ENCODE measurements around the gene IFT80.

The IFT80 gene

GRCh38 chr3:160400702-160401150, 1.7 kb upstream of the IFT80 start:
- no peak for DNase-seq (ENCODE audit: low read depth in 2 of 2)

DNA sequence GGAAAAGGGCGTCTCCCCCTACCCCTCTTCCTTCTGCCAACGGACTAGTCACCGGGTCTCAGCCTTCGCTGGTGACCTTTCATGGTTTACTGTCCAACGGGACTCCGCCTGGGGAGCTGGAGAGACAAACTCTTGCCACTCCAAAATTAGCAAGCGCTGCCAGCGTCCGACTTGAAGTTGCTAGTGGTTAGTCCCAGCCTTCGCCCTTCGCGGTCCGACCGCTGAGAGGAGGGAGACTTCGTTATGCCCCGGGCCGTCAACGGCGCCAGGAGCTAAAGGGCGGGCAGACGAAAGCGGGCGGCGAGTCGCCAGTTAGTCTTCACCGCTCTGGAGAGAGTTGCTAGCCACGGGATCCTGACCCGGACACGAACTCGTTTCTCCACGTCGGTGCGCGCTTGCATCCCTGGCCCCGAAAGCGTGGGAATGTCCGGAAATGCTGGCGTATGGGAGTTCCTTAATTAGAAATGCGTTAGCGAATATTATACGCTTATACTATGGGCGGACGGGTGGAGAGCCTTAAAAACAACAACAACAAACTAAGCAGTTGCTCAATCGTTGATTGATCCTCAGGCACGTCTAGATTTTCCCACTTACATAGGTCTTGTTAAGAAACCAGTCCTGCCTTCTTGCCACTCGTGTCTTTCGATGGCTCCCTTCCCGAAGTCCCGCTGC, 1.1 kb upstream of the IFT80 start:
- DNase-seq (ENCODE audit: low read depth in 2 of 2) = peak in 1 of 2 donors; percentile 3

- DNase-seq (ENCODE audit: low read depth in 2 of 2) = no peak
Observed at GRCh38 chr3:160398820-160399124, 253 bp downstream of the IFT80 start.

DNA sequence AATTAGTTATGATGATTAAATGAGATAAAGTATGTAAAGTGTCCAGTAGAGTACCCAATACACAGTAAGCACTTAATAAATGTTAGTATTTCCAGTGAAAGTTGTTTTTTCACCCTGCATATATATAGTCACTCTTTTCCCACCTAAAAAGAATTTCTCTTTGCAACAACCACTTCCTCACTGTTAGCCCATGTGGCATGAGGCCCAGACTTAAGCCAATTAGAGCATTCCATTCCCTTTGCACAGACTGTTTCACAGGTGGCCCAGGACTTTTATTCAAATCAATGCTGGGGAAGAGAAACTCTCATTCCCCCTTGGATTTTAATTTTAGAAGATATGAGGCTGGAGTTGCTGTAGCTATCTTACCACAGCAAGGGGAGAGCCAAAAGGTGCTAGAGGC, 3.7 kb downstream of the IFT80 start:
- no peak for DNase-seq (ENCODE audit: low read depth in 2 of 2)

GRCh38 chr3:160394009-160394392, 5.0 kb downstream of the IFT80 start:
- no peak for DNase-seq (ENCODE audit: low read depth in 2 of 2)

GRCh38 chr3:160393346-160394008, 5.5 kb downstream of the IFT80 start:
- DNase-seq (ENCODE audit: low read depth in 2 of 2) = no peak

DNA sequence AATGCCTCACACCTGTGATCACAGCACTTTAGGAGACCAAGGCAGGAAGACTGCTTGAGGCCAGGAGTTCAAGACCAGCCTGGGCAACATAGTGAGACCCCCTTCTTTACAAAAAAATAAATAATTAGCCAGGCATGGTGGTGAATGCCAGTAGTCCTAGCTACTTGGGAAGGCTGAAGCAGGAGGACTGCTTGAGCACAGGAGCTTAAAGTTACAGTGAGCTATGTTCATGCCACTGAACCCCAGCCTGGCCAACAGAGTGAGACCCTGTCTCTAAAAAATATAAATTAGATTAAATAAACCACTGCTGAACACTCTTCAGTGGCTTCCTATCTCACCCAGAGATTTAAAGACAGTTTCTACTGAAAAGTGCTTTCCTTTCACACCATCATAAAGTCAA, 6.2 kb downstream of the IFT80 start:
- DNase-seq (ENCODE audit: low read depth in 2 of 2) = no peak

GRCh38 chr3:160390565-160391138, 8.4 kb downstream of the IFT80 start:
- DNase-seq (ENCODE audit: low read depth in 2 of 2) = no peak

DNA sequence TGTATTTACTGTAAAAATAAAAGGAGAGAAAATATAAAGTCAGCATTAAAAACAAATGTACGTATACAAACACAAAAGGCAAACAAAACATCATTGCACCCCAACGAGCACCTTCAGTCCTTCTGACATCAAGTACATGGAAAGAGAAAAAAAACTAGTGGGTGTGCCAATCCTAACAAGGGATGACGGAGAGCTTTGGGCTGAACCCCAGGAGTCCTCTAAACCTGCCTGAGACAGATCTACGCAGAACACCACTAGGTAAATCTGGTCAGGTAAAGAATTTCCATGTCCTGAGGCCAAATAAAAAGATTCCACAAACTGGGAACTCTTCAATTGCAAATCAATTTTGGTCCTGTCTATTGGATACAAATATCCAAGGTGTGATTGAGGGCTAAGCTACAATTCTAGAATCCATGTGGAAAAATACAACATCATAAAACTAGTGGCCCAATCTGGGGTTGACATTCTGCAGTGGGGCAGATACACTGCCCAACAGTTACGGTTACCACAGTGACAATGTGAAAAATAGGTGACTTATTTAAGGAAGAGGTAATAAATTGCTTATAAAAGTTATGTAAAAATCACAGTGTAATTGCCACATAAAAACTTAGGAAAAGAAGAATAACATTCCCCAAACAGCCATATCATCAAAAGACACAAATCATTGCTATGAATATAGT, 14.2 kb downstream of the IFT80 start:
- no peak for DNase-seq (ENCODE audit: low read depth in 2 of 2)

DNA sequence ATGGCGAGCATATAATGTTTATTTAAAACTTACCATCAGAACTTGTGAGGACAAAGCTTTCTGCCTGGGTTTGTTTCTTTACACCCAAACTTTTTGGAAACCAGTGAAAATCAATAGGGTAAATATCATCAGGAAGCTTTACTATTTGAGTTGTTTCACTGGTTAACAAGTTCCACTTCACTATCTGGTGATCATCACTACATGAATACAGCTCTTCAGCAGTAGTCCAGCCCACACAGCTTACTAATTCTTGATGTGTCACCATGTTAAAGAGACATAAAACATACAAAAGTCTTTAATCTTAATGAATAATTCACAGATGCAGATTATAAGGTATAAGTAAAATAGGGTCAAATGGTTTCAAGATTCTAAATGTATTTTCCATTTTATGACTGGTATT, 17.6 kb downstream of the IFT80 start:
- DNase-seq (ENCODE audit: low read depth in 2 of 2) = no peak

DNA sequence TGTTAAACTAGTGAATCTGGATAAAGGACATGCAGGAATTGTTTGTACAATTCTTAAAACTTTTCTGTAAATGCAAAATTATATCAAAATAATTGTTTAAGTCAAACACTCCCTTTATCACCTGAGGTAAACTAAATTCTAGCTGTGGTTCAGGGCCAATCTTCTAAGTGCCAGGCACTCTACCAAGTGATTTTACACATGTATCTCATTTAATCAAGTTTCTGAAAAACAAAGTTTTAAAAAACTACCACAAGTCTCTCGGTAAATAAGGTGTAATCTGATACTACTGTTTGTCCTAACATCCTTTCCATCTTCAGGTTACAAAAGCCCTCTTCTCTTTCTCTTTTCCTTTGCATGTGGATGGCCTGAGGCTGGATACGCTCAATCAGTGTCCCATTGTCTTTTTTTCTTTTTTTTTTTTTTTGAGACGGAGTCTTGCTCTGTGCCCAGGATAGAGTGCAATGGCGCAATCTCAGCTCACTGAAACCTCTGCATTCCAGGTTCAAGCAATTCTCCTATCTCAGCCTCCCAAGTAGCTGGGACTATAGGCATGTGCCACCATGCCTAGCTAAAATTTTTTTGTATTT, 19.3 kb downstream of the IFT80 start:
- DNase-seq (ENCODE audit: low read depth in 2 of 2) = no peak

DNA sequence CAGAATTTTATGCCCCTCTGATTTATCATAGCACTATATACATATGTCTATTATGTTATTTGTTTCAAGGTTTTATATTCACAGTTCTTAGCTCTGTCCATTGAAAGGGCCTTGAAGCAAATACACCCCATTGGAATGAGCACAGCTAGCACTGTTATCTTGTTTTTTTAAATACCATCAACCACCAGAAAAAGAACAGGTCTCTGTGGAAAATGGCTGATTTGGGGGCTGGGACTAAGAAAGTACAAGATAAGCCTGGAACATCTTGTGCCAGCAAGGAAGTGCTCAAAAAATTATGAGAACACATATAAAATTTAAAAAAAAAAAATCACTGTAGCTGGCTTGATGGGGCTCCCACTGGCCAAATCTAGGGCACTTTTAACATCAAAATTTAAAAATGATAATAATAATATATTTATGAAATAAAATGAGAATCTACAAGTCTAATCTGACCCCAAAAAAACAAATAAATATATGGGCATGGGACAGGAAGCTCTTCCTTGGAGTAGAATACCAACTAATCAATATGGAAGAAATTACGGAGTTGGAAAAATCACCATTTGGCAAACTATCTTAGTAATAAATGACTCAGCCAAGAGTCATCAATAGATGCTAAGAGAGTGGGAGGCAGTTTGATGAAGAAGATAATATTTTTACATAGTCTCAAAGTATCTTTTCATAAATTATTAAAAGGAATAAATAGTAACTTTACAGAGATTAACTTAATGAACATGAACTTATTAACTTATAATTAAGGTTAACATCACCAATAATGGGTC, 20.5 kb downstream of the IFT80 start:
- no peak for DNase-seq (ENCODE audit: low read depth in 2 of 2)

DNA sequence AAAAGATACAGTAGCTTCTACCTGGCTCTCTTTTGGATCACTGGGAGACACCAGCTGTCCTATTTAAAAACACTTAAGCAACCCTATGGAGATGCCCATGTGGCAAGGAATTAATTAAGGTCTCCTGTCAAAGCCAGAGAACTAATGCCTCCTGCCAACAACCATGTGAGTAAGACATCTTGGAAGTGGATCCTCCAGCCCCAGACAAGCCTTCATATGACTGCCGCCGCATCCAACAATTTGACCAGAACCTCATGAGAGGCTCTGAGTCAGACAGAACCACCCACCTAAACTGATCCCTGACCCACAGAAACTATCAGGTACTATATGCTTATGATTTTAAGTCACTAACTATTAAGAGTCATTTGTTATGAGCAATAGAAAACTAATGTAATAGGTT, 22.3 kb downstream of the IFT80 start:
- no peak for DNase-seq (ENCODE audit: low read depth in 2 of 2)

GRCh38 chr3:160374925-160375324, 24.1 kb downstream of the IFT80 start:
- DNase-seq (ENCODE audit: low read depth in 2 of 2) = no peak

GRCh38 chr3:160374472-160374871, 24.6 kb downstream of the IFT80 start:
- no peak for DNase-seq (ENCODE audit: low read depth in 2 of 2)

- no peak for DNase-seq (ENCODE audit: low read depth in 2 of 2)
Observed at GRCh38 chr3:160373655-160374054, 25.4 kb downstream of the IFT80 start.

GRCh38 chr3:160372780-160373179, 26.2 kb downstream of the IFT80 start:
- no peak for DNase-seq (ENCODE audit: low read depth in 2 of 2)

GRCh38 chr3:160370987-160371857, 27.8 kb downstream of the IFT80 start:
- no peak for DNase-seq (ENCODE audit: low read depth in 2 of 2)

DNA sequence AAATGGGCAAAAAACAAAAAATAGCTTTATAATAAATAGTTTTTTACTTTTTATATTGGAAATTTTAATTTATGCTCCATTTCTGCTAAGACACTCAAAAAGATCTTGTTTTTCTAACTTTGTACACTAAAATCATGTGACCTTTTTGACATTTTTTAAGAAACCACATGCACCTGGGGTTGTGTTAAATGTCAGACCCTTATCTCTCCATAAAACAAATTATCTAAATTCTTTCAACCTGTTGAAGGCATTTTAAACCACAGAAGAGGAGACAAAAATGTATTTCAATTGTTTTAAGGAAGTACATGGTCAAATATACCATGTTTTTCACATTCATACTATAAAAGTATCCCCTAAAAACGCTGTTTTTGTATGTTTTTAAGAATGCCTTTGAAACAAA, 29.2 kb downstream of the IFT80 start:
- no peak for DNase-seq (ENCODE audit: low read depth in 2 of 2)

GRCh38 chr3:160368804-160369203, 30.2 kb downstream of the IFT80 start:
- no peak for DNase-seq (ENCODE audit: low read depth in 2 of 2)
